HK-2 (cell line): ENCODE data around the gene TBC1D5.
"Not testable (repeated sequence)": the region's sequence is repeated elsewhere in the genome, so short reads cannot be mapped to it uniquely, and the experiment has no call there.

Experiments used
- DNase-seq: peaks from one replicate; pipeline ENCODE4 v3.0.0-alpha.2; 2018; ENCODE audit not compliant: unreplicated experiment

TBC1D5 gene

DNA sequence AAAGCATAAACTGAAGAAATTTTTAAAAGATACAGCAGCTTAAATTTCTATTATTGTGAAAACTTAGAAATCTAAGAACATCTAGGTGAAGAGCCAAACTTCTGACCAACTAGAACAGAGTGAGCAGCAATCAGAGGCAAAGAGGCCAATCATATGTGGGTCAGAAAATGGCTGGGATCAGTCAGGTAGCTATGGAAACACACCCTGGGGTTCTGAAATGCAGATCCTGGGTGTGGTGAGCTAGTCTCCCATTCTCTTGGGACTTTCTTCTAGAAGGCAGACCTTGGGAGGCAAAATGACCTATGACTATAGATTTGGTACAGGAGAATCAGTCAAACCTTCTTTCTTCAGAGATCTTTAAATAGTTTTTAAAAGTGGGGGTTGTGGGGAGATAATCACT lies 385.8 kb downstream of the TBC1D5 start:
- DNase-seq = no peak

DNA sequence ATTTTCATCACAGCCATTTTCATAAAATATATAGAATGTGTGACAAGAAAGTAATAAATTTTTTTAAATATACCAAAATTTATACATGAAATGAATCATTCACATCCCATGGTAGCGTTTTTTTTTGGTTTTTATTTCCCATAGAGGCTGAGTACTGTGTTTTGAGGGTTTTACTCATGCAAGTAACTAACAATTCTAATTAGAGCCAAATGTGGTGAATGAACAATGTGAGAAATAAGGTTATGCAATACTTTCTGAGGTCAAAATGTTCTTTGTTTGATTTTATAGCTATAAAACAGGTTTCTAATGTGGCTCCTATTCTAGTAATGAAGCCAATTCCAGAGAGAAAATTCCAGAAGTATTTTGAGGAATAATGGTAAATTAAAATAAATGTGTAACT lies 386.8 kb downstream of the TBC1D5 start:
- DNase-seq = no peak

DNA sequence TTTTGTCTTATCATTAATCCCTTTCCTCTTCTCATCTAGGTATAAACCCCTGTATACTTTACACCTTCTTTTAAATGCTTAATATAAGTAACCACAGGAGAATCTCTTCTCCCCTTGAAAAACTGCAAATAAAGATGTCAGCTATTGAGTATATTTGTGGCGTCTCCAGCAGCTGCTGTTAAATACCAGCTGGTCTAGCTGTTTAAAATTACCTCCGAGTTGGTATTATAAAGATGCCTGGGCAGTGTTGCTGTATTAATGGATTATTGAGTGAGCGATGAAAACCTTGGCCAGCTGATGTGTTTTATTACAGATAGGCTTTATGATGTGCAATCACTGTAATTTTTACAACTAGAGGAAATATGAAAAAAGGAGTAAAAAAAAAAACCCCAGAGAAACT lies 388.1 kb downstream of the TBC1D5 start:
- DNase-seq = no peak

DNA sequence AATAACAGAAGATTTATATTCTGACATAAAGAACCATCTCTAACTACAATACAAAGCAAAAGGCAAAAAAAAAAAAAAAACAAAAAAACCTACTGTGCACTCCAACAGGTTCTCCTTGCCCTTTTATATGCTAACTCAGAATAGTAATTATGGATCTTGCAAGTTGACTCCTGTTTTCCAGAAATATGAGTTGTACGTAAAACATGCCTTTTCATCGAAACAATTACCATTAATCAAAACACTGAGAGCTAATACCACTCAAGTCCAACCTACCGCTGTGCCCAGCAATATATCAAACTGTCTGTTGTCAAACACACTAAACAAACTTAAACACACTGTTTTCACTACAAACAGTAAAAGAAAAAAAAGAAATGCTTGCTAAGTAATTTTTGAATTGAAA lies 389.8 kb downstream of the TBC1D5 start:
- DNase-seq = no peak

DNA sequence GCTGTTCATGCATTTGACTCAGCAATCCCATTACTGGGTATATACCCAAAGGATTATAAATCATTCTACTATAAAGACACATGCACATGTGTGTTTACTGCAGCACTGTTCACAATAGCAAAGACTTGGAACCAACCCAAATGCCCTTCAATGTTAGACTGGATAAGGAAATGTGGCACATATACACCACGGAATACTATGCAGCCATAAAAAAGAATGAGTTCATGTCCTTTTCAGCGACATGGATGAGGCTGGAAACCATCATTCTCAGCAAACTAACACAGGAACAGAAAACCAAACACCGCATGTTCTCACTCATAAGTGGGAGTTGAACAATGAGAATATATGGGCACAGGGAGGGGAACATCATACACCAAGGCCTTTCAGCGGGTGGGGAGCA lies 391.2 kb downstream of the TBC1D5 start:
- not testable (repeated sequence) for DNase-seq

DNA sequence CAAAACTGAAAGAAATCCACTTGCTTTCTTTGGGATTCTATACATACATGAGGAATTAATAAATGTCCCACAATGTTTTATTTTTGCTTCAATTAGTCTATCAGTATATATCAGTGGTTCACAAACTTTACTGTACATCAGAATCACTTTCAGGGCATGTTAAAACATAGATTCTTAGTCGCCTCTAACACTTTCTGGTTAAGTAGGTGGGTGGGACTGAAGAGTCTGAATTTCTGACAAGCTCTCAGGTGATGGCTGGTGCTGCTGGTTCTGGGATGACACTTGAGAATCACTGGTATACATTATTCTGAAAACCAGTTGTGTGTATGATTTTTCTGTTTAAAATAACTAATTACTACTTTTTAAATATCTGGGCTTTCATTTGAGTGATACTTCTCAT lies 393.3 kb downstream of the TBC1D5 start:
- DNase-seq = no peak

DNA sequence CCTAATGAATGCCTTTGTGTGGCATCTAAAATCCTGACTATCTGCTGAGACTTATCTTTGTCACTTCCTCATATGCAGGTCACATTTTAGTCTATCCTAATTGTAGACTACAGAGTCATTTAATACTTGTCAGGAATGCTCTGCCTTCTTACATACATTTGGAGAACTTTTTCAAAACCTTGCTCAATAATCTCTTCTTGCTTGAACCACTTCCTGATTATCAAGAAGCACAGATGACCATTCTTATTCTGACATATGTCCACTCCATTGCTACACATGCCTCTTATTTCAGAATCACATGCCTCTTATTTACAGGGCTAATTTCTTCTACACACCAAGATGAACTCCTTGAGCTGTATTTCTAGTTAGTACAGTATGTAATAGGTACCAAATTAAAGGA lies 400.3 kb downstream of the TBC1D5 start:
- DNase-seq = no peak

DNA sequence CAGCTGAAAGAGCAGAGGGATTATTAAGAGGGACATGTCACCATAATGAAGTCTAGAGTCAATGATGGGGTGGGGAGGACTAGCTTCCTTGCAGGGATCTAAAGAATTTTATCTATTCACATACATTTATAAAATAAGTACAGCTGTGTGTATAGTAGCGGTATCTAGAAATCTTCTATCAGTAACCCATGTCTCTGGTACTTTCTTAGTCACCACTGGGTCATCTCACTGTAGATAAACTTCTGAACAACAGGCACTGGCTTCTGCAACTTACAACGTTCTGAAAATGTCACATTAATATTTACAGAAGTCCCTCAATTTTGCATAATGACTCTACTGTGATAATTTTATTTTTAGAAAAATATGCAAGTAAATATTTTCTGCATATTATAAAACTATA lies 401.7 kb downstream of the TBC1D5 start:
- no peak for DNase-seq

DNA sequence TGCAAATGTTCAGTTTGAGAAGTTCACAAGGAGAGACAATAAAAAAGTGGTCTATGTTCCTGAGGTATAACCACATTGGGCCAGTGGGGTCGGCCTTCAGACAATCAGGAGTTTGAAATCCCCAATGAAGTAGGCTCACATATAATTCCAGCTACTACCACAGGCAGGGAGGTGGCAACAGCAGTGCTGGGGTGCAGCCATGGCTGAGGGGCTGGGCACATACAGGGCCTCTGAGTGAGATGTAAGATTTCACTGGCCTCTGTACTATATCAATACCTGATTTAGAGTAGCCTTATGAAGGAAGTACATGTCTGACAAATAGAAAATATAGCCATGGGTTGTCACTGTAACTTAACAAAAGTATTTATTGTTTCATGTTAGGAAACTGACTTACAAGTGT lies 402.2 kb downstream of the TBC1D5 start:
- DNase-seq = no peak

DNA sequence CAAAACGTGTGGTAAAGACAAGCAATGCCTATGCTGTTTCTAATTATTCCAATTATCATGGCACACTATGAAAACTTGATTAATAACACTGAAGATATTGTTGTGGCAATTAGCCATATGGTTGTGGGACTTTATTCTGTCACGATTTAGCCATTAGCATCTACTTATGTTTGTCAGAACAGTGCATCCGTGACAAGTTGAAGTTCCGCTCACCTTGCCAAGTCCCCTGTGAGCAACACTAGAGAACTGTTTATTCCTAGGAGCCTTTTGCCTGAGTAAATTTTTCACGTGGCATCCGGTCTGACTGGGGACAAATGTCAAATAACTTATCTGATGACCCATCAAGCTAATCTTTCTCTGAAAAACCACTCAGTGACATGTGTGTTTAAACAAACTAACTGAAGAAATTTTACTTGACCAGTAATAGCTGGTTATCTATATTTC lies 403.3 kb downstream of the TBC1D5 start:
- no peak for DNase-seq

DNA sequence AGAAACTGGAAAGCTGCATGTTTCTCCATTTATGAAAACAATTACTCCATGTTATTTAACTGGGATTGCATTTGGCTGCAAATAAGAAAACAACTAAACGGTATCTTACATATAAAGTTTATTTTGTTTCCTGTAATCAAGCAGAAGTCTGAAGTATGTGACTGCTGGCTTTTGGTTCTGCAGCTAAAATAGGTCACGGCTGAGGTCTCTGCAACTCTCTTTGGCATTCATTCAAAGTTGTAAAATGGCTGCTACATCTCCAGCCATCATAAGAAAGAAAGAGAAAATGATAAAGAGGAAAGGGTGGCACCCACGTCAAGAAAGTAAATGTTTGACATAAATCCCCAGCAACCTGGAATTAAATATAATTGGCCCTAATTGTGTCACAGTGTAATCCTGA lies 406.1 kb downstream of the TBC1D5 start:
- no peak for DNase-seq

DNA sequence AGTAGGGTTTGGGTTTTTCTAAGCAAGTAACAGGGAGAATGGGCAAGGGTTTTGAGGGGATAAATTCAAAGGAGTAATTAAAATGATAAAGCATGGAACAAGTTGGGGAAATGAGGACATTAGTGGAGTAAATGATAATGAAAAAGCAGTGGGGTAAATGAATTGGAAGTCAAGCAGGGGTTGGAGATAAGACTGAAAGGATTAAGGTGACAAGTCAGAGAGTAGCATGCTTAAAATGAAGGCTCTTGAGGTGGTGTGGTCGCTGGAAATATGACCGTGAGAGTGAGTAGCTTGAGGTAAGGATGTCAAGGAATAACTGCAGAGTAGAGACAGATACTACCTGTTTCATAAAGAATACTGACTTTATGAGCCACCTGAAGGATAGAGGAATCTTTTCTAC lies 408.5 kb downstream of the TBC1D5 start:
- DNase-seq = no peak

DNA sequence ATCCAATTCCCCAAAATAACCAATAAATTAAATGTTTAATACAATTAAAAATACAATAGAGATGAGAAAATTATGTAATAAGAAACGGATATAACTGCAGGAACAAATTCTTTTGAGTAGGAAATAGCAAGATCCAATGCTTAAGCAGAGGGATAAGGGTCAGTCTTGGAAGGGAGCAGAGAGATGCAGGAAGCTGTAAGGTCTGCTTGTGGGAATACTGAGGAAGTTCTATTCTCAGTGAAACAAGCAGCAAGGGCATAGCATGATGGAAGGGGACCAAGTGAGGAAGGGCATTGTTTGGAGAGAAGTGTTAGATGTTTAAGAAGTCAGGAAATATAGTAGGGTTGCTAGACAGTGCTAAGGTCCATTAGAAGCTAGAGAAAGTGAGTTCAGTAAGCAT lies 409.0 kb downstream of the TBC1D5 start:
- no peak for DNase-seq

DNA sequence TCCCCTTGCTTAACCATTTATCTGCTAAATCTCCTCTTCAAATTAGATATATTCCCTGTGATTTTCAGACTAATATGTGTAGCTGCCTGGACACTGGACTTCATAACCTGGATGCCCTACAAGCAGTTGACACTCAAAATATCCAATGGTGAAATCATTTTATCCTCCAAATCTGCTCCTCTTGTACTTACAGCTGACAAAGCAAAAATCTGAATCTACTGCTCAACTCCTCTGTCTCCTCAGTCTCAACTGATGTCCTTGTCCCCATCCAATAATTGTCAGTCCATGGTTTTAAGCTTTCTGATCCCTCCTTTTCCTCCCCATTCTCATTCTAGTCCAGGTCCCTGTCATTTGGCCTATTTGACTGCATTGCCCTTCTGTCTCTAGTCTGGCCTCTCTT lies 411.8 kb downstream of the TBC1D5 start:
- no peak for DNase-seq

DNA sequence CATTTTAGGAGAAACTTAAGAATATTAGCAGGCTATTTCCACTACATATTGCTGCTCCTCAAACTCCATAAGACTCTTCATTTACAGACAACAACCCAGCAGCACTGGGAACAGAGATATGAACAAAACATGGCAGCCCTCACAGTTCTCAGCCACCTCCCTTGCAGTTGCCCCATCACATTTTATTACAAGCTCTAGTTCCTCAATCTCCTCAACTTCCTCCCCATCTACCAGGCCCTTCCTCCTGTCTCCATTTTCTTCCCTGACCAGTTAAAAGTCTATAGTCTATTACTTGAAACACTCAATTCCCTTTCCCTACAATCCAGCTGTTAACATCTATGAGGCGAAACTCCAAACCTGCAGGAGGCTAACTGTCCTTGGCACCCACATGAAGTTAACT lies 412.5 kb downstream of the TBC1D5 start:
- no peak for DNase-seq

DNA sequence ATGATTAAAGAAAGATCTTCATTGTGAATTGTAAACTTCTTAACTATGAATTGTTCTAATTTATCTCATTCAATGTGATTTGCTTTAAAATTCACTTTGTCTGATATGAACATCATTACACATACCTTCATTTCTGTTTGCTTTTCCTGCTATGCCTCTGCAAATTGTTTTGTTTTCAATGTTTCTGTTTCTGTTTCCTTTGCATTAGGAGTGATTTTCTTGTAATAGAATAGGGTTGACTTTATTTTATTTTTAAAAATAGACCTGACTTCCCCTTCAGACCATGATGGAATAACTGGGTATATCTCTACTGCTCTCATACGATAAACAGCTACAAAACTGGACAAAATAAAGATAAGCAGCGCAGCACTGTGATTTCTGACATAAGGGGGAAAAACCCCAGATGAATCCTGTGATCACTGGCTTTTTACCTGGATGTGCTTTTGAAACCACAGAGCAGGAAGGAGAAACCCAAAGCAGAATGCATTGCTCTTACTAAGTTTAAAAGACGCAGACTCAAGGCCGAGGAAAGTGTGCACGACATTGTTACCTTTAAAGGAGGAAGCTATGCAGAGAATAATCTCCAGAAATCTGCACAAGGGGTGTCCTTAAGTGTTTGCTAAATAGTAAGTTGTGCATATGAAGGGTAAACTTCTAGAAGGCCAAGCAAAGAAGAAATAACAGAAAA lies 420.2 kb downstream of the TBC1D5 start:
- no peak for DNase-seq

DNA sequence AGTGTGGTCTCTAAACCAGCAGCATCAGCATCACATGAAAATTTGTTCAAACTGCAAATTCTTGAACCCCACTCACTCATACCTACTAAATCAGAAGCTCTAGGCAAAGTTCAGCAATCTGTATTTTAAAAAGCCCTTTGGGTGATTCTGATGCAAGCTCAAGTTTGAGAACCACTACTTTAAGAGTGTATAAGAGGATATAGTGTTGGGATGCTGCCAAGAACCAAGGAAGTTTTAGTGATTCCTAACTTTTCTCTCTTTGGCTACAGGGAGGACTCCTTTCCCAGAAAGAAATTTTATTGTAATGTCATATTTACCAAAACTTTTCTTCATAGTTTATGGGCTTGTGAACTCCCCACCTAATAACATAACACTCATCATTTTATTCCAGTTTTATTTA lies 422.2 kb downstream of the TBC1D5 start:
- DNase-seq = no peak

DNA sequence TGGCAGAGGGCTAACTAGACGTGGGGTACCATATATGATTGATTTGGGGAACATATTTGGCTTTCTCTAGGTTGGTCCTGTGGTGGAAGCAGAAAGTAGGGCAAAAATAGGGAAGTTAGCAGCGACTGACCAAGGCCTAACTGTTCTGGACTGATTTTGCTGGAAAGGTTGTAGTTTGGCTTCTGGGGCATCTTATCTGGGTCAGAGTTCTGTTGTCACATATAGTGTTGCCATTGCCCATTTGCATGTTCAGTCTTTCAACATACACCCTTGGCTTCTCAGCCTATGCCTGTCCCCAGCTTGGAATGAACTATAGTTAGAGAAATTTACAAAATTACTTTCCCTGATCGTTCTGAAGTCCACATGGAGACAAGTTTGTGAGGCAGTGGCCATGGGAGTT lies 426.5 kb downstream of the TBC1D5 start:
- DNase-seq = no peak

DNA sequence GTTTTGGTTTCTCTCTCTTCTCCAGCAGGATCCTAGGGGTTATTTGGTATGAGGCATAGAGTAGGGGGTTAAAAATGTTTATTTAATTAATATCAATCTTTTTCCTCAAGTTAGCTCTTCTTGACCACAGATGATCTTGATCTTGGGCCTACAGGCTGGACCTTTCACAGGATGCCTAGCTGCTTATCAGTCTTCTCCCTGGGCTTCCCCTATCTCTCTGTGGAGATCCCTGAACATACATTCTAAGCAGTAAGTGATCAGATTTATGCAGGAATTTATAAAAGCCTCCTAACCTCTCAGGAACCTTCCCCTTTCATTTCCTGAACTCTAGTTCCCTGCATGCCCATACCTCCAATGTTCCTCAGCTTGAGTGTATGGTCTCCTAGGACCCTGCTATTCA lies 428.3 kb downstream of the TBC1D5 start:
- no peak for DNase-seq

DNA sequence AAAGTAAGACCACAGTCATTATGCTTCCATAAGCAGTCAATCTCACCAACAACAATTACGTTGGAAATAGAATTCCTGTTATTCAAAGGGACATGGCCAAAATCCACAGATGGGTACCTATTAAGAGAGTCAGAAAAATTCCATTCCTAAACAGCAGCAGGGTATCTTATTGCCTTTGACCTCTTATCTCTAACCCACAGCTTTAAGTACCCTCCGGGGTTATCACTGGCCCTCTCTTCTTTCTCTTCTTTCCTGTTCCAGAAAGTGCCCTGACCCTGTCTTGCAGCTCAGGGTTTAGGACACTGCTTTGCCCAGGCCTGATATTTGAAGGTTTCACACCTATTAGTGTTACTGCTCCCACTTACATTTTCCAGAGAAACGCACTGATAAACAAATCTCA lies 428.7 kb downstream of the TBC1D5 start:
- no peak for DNase-seq

DNA sequence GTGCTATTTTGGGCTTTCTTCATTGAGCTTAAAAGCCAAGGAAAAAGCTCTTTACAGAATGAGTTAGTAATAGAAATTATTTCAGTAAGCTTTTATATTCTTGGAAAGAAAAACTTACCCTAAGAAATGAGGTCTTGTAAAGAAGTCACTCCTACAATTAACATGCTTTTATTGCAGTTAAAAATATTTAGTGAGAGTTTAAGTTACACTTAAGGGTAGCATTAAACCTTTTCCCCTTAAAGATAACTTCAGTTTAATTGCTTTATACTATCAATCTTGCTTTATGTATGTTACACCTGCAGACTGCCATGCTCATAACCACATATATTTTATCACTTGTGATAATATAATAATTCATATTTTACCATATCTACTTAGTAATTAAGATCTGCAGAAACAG lies 431.4 kb downstream of the TBC1D5 start:
- no peak for DNase-seq

DNA sequence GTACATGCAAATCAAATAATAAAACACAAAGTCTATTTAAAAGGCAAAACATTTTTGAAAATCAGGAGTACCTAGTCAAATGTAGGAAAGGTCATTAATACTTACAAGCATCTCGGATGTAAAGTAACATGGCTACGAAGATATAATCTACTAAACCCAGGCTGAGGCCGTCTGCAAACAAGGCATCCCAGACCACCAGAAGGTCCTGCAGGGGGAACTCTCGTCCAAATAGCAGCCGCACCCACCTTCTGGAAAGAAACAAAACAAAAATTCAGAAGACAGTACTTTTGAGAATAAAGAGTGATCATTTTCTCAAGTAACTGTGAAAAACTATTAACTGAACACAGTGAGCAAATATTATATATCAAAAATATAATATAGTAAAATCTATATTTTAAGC lies 434.5 kb downstream of the TBC1D5 start:
- DNase-seq = no peak

DNA sequence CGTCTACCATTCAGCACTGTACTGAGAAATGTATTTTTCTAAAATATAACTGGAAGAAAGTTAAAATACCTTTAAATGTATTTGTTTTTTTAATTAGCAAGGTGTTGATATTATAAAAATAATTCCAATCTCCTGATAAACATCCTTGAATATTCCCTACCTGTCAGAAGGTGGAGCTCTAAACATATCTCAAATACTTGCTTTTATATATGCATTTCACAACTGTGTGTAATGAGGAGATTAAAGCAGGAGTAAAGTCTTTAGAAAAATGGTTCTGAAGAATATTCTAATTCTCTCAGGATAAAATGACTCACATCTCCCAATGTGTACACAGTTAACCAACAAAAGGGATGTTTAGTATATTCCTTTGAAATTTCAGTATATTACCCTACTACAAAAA lies 434.9 kb downstream of the TBC1D5 start:
- DNase-seq = no peak

DNA sequence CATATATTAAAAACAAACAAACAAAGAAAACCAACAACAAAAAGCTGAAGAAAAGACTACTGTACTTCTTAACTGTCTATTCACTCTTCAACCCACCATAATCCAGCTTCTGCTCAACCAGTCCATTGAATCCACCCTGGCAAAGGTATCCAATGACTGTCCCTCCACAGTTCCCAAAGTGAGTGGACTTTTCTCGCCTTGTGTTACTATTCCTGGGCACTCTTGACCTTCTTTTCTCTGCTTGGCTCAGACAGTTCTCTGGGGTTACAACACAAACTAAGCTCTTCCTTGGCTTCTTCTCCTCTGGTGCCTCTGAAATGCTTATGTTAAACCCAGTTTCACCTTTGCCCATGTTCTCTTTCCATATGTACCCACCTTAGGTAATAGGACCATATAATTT lies 437.5 kb downstream of the TBC1D5 start:
- DNase-seq = no peak

DNA sequence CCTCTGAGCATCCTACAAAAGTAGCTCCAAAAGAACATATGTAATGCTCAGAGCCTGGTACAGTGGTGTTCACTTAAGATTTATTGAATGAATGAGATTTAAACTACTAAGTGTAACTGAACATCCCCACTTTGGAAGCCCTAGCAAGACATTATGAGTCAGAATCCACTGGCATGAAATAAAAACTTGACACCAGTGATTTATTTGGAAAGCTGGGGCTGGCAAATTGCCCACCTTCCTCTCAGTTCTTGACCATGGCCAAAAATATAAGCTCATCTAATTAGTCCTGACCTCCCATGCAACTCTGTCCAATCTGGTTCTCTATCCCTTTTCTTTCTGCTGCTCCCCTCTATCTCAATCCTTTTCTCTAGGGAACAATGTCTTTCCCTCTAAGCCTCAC lies 439.7 kb downstream of the TBC1D5 start:
- no peak for DNase-seq
